Liver (tissue), 9 donors: ENCODE results near the gene TTC29. TPM values are rescaled to one million over a fixed set of nuclear protein-coding genes. Genes with fewer than 3 reads are reported as not detected.

ENCODE experiments used
- DNase-seq: peaks from one replicate; pipeline ENCODE4 v3.0.0-alpha.2; 2017; ENCODE audit warnings: low spot score
- H3K27ac ChIP-seq, 2 donors: one replicate each; pipeline ENCODE4 v1.7.0; 2013; ENCODE audit warnings: inconsistent platforms in 2 of 2, low read length in 2 of 2, control low read depth in 1 of 2, low read depth in 1 of 2, mild to moderate bottlenecking in 1 of 2
- H3K27me3 ChIP-seq, 4 donors: one replicate each; pipeline versions ENCODE4 v1.6.1 to v1.7.0; 2013; ENCODE audit warnings: low read length in 3 of 4, inconsistent platforms in 1 of 4, mild to moderate bottlenecking in 1 of 4, moderate library complexity in 1 of 4; ENCODE audit not compliant: control insufficient read depth in 4 of 4, insufficient read depth in 4 of 4
- H3K36me3 ChIP-seq, 4 donors: one replicate each; pipeline versions ENCODE4 v1.6.1 to v1.7.0; 2013; ENCODE audit warnings: low read length in 3 of 4, mild to moderate bottlenecking in 3 of 4, low read depth in 1 of 4, moderate library complexity in 1 of 4; ENCODE audit not compliant: control insufficient read depth in 4 of 4, insufficient read depth in 3 of 4
- H3K4me1 ChIP-seq, 4 donors: one replicate each; pipeline versions ENCODE4 v1.6.1 to v1.7.0; 2013; ENCODE audit warnings: low read length in 3 of 4, mild to moderate bottlenecking in 3 of 4, moderate library complexity in 1 of 4; ENCODE audit not compliant: control insufficient read depth in 4 of 4, insufficient read depth in 4 of 4
- H3K4me3 ChIP-seq, 3 donors: one replicate each; pipeline versions ENCODE4 v1.6.1 to v1.7.0; 2013; ENCODE audit warnings: low read length in 3 of 3, control low read depth in 1 of 3, low read depth in 1 of 3, mild to moderate bottlenecking in 1 of 3
- H3K9ac ChIP-seq, 2 donors: one replicate each; pipeline ENCODE4 v1.7.0; 2013; ENCODE audit warnings: low read length in 2 of 2, mild to moderate bottlenecking in 2 of 2, moderate library complexity in 2 of 2, control low read depth in 1 of 2, low read depth in 1 of 2
- H3K9me3 ChIP-seq, 4 donors: one replicate each; pipeline versions ENCODE4 v1.6.1 to v1.7.0; 2013; ENCODE audit warnings: low read length in 3 of 4; ENCODE audit not compliant: control insufficient read depth in 4 of 4
- FOXA1 ChIP-seq: IDR thresholded peaks from 2 replicates; pipeline ENCODE4 v1.6.1; 2016; ENCODE audit warnings: antibody characterized with exemption
- FOXA2 ChIP-seq: IDR thresholded peaks from 2 replicates; pipeline ENCODE4 v1.6.1; 2016; ENCODE audit warnings: antibody characterized with exemption
- GABPA ChIP-seq, 2 donors: IDR thresholded peaks in 1 of 2; conservative IDR thresholded peaks in 1 of 2; 2 replicates each; pipeline ENCODE4 v1.6.1; 2016; ENCODE audit warnings: antibody characterized with exemption in 2 of 2, mild to moderate bottlenecking in 1 of 2, moderate library complexity in 1 of 2
- HNF4A ChIP-seq, 2 donors: conservative IDR thresholded peaks; 2 replicates each; pipeline ENCODE4 v1.6.1; 2016; ENCODE audit warnings: antibody characterized with exemption in 2 of 2, mild to moderate bottlenecking in 2 of 2
- HNF4G ChIP-seq: IDR thresholded peaks from 2 replicates; pipeline ENCODE4 v1.6.1; 2016; ENCODE audit warnings: antibody characterized with exemption
- JUND ChIP-seq, 2 donors: IDR thresholded peaks; 2 replicates each; pipeline ENCODE4 v1.6.1; 2016; ENCODE audit warnings: antibody characterized with exemption in 2 of 2
- MAX ChIP-seq: IDR thresholded peaks from 2 replicates; pipeline ENCODE4 v1.6.1; 2016; ENCODE audit warnings: antibody characterized with exemption
- NR2F2 ChIP-seq: IDR thresholded peaks from 2 replicates; pipeline ENCODE4 v1.6.1; 2016; ENCODE audit warnings: antibody characterized with exemption
- RAD21 ChIP-seq, 2 donors: IDR thresholded peaks; 2 replicates each; pipeline ENCODE4 v1.6.1; 2016; ENCODE audit warnings: antibody characterized with exemption in 2 of 2, mild to moderate bottlenecking in 2 of 2
- RXRA ChIP-seq, 2 donors: IDR thresholded peaks; 2 replicates each; pipeline ENCODE4 v1.6.1; 2017 to 2018; ENCODE audit warnings: antibody characterized with exemption in 2 of 2, mild to moderate bottlenecking in 1 of 2
- SP1 ChIP-seq: IDR thresholded peaks from 2 replicates; pipeline ENCODE4 v1.6.1; 2018; ENCODE audit warnings: antibody characterized with exemption, mild to moderate bottlenecking
- YY1 ChIP-seq: IDR thresholded peaks from 2 replicates; pipeline ENCODE4 v1.6.1; 2016; ENCODE audit warnings: antibody characterized with exemption, mild to moderate bottlenecking
- ZBTB33 ChIP-seq: IDR thresholded peaks from 2 replicates; pipeline ENCODE4 v1.6.1; 2016; ENCODE audit warnings: antibody characterized with exemption
- WGBS: extraction: QIAGEN DNeasy Blood & Tissue Kit; methylation state at CpG from one replicate; pipeline ENCODE4 v1.1.7; 2013; 5-methylcytosine and 5-hydroxymethylcytosine counted together
- polyA plus RNA-seq, 2 donors: library from polyadenylated mRNA; stranded (reverse) in 1 of 2; unstranded in 1 of 2; fragments of 200-250 nt in 1 of 2; fragments of >200 nt in 1 of 2; fragmentation: Nextera tagmentation in 1 of 2; extraction: Ambion mirVana in 1 of 2; gene quantifications; one replicate each; pipeline versions ENCODE4 v1.2.1 to v1.2.3, GENCODE V29; 2013 to 2015
- total RNA-seq, 2 donors: library from RNA; depleted of rRNA; stranded (reverse); fragments of >200 nt; gene quantifications; one replicate each; pipeline ENCODE4 v1.2.3, GENCODE V29; 2014
- TF ChIP-seq, protein P1 (sequence below): fragments of 150-350 bp; IDR thresholded peaks from 2 replicates; pipeline ENCODE4 v1.5.1; 2017; ENCODE audit warnings: improper control_type of control experiment, low read depth, low read length; ENCODE audit not compliant: missing input control
- TF ChIP-seq, protein P2 (sequence below): IDR thresholded peaks from 2 replicates; pipeline ENCODE4 v1.6.1; 2016; ENCODE audit warnings: antibody characterized with exemption
- TF ChIP-seq, protein P3 (sequence below): IDR thresholded peaks from 2 replicates; pipeline ENCODE4 v1.6.1; 2016; ENCODE audit warnings: antibody characterized with exemption, mild to moderate bottlenecking
- donor health status: healthy.
- donor health status: healthy.
- donor health status: healthy.
- donor health status: healthy.
- donor health status: healthy.

TTC29 gene
- total and polyA plus RNA-seq, 4 donors: not detected

GRCh38 chr4:146960634-146961033 lies 15.0 kb upstream of the TTC29 start:
- Histone ChIP-seq H3K4me1 (no peaks in the 10 kb centered on the region), H3K9ac (no peak overlapping the region), H3K9me3 (peaks cover 0 to 6% (median 2%) of the 10 kb centered on the region in 4 donors), H3K36me3 (no peaks in the 10 kb centered on the region), H3K27ac (no peak overlapping the region), H3K4me3 (no peak overlapping the region), H3K27me3 (peaks cover 0 to 6% (median 1%) of the 10 kb centered on the region in 4 donors)
- TF ChIP-seq, protein P1, sequence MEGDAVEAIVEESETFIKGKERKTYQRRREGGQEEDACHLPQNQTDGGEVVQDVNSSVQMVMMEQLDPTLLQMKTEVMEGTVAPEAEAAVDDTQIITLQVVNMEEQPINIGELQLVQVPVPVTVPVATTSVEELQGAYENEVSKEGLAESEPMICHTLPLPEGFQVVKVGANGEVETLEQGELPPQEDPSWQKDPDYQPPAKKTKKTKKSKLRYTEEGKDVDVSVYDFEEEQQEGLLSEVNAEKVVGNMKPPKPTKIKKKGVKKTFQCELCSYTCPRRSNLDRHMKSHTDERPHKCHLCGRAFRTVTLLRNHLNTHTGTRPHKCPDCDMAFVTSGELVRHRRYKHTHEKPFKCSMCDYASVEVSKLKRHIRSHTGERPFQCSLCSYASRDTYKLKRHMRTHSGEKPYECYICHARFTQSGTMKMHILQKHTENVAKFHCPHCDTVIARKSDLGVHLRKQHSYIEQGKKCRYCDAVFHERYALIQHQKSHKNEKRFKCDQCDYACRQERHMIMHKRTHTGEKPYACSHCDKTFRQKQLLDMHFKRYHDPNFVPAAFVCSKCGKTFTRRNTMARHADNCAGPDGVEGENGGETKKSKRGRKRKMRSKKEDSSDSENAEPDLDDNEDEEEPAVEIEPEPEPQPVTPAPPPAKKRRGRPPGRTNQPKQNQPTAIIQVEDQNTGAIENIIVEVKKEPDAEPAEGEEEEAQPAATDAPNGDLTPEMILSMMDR: no peak
- TF ChIP-seq FOXA1 (no peak), GABPA (IDR thresholded peaks at IDR 0.05 in 1 of 2, conservative IDR thresholded peaks at IDR 0.05 in 1 of 2) (no peak), RAD21 (IDR thresholded peaks at IDR 0.05) (no peak), RXRA (IDR thresholded peaks at IDR 0.05) (no peak), HNF4G (no peak), YY1 (no peak), SP1 (no peak), FOXA2 (no peak), ZBTB33 (no peak), HNF4A (conservative IDR thresholded peaks at IDR 0.05) (no peak), JUND (IDR thresholded peaks at IDR 0.05) (no peak), NR2F2 (no peak)
- TF ChIP-seq, protein P2, sequence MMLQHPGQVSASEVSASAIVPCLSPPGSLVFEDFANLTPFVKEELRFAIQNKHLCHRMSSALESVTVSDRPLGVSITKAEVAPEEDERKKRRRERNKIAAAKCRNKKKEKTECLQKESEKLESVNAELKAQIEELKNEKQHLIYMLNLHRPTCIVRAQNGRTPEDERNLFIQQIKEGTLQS: no peak
- no peak for DNase-seq
- WGBS: 63% methylated on average over 2 of the region's 2 CpGs

GRCh38 chr4:146959692-146960091 lies 14.0 kb upstream of the TTC29 start:
- H3K4me1 ChIP-seq: no peaks in the 10 kb centered on the region
- H3K27ac ChIP-seq: no peak overlapping the region
- 91% methylated on average over 1 of the region's 1 CpG for WGBS
- H3K27me3 ChIP-seq: peaks cover 0 to 10% (median 0%) of the 10 kb centered on the region in 4 donors
- no peaks in the 10 kb centered on the region for H3K36me3 ChIP-seq
- TF ChIP-seq HNF4G: no peak
- no peak for TF ChIP-seq RAD21 (IDR thresholded peaks at IDR 0.05)
- H3K9ac ChIP-seq: no peak overlapping the region
- peaks cover 0 to 6% (median 2%) of the 10 kb centered on the region in 4 donors for H3K9me3 ChIP-seq
- no peak overlapping the region for H3K4me3 ChIP-seq
- DNase-seq: no peak

DNA sequence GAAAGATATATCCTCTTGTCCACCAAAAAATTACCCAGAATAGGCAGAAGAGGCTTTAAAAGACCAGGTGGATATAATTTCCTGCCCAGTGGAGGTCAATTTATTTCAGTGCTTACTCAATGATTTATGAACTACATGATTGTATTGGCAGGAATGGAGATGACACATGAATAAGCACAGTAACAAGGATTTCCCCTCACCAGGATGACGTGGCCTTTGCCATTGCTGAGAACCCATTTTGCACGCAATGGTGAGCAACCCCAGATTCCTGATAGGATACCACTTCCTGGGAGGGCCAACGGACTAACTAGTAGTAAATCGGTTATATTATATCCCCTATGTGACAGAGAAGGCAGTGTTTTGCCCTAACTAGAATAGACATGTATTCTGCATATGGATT lies 11.6 kb upstream of the TTC29 start:
- Histone ChIP-seq H3K9ac (no peak overlapping the region), H3K27ac (no peak overlapping the region), H3K36me3 (no peaks in the 10 kb centered on the region), H3K9me3 (peaks cover 0 to 6% (median 2%) of the 10 kb centered on the region in 4 donors), H3K4me3 (no peak overlapping the region), H3K4me1 (peaks cover 0 to 7% (median 0%) of the 10 kb centered on the region in 4 donors), H3K27me3 (peaks cover 0 to 6% (median 0%) of the 10 kb centered on the region in 4 donors)
- TF ChIP-seq, protein P3, sequence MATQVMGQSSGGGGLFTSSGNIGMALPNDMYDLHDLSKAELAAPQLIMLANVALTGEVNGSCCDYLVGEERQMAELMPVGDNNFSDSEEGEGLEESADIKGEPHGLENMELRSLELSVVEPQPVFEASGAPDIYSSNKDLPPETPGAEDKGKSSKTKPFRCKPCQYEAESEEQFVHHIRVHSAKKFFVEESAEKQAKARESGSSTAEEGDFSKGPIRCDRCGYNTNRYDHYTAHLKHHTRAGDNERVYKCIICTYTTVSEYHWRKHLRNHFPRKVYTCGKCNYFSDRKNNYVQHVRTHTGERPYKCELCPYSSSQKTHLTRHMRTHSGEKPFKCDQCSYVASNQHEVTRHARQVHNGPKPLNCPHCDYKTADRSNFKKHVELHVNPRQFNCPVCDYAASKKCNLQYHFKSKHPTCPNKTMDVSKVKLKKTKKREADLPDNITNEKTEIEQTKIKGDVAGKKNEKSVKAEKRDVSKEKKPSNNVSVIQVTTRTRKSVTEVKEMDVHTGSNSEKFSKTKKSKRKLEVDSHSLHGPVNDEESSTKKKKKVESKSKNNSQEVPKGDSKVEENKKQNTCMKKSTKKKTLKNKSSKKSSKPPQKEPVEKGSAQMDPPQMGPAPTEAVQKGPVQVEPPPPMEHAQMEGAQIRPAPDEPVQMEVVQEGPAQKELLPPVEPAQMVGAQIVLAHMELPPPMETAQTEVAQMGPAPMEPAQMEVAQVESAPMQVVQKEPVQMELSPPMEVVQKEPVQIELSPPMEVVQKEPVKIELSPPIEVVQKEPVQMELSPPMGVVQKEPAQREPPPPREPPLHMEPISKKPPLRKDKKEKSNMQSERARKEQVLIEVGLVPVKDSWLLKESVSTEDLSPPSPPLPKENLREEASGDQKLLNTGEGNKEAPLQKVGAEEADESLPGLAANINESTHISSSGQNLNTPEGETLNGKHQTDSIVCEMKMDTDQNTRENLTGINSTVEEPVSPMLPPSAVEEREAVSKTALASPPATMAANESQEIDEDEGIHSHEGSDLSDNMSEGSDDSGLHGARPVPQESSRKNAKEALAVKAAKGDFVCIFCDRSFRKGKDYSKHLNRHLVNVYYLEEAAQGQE: no peak
- TF ChIP-seq FOXA1: no peak
- no peak for TF ChIP-seq JUND (IDR thresholded peaks at IDR 0.05)
- no peak for TF ChIP-seq MAX
- no peak for TF ChIP-seq YY1
- no peak for TF ChIP-seq SP1
- no peak for DNase-seq
- 74% methylated on average over 4 of the region's 4 CpGs for WGBS
